ACC112 (cell line): ENCODE results near the gene ST3GAL3.
A peak's percentile ranks its signal among the peaks of the same experiment; 100 is the strongest.

Experiments used
- H2AFZ ChIP-seq: fragments of 200-600 bp; sonication (generic); one replicate; pipeline ENCODE4 v1.6.0; 2017; ENCODE audit warnings: antibody characterized with exemption, low read length; ENCODE audit not compliant: unreplicated experiment
- H3K27ac ChIP-seq: fragments of 200-600 bp; sonication (generic); 2 replicates; pipeline ENCODE4 v1.5.1; 2014; ENCODE audit warnings: low read depth, mild to moderate bottlenecking, antibody characterized with exemption, low read length, moderate library complexity
- H3K27me3 ChIP-seq: fragments of 200-600 bp; sonication (generic); 2 replicates; pipeline ENCODE4 v1.6.1; 2014; ENCODE audit warnings: mild to moderate bottlenecking, antibody characterized with exemption, low read length, moderate library complexity, mixed read lengths; ENCODE audit not compliant: insufficient read depth
- H3K36me3 ChIP-seq: fragments of 200-600 bp; sonication (generic); 2 replicates; pipeline ENCODE4 v1.6.1; 2016; ENCODE audit warnings: mild to moderate bottlenecking, antibody characterized with exemption, low read length, moderate library complexity, mixed read lengths; ENCODE audit not compliant: insufficient read depth
- H3K4me1 ChIP-seq: fragments of 200-600 bp; sonication (generic); one replicate; pipeline ENCODE4 v1.6.1; 2016; ENCODE audit warnings: low read length, mixed read lengths; ENCODE audit not compliant: insufficient read depth, unreplicated experiment, control insufficient read depth
- H3K4me3 ChIP-seq: fragments of 200-600 bp; sonication (generic); 2 replicates; pipeline ENCODE4 v1.5.1; 2014; ENCODE audit warnings: mild to moderate bottlenecking, low read depth, low read length
- H3K79me2 ChIP-seq: fragments of 200-600 bp; sonication (generic); one replicate; pipeline ENCODE4 v1.6.0; 2016; ENCODE audit warnings: low read length; ENCODE audit not compliant: control insufficient read depth, unreplicated experiment, insufficient read depth

Gene ST3GAL3

GRCh38 chr1:43979528-43980254, 272.4 kb downstream of the ST3GAL3 start:
- H3K27ac ChIP-seq, result peak overlapping the region; percentile 47
- H3K79me2 ChIP-seq, result peaks cover 64% of the 10 kb centered on the region
- no peaks in the 10 kb centered on the region for H3K27me3 ChIP-seq
- H3K36me3 ChIP-seq, result peaks cover 11% of the 10 kb centered on the region; the same call in 1 of the 2 replicates
- H3K4me1 ChIP-seq, result peaks cover 38% of the 10 kb centered on the region
- peak overlapping the region; percentile 22 for H2AFZ ChIP-seq
- peak overlapping the region; percentile 78 for H3K4me3 ChIP-seq

- Histone ChIP-seq H3K4me3 (peak overlapping the region; percentile 78), H3K79me2 (peaks cover 57% of the 10 kb centered on the region), H3K27me3 (no peaks in the 10 kb centered on the region), H3K27ac (peak overlapping the region; percentile 47), H3K4me1 (peaks cover 38% of the 10 kb centered on the region), H3K36me3 (peaks cover 11% of the 10 kb centered on the region; the same call in 1 of the 2 replicates), H2AFZ (no peak overlapping the region)
These were observed 273.2 kb downstream of the ST3GAL3 start for GRCh38 chr1:43980255-43981134.
